ENCODE results near the gene IFFO2. TPM values are rescaled to one million over a fixed set of nuclear protein-coding genes. Genes with fewer than 3 reads are reported as not detected.
A peak's percentile ranks its signal among the peaks of the same experiment; 100 is the strongest.

IFFO2 gene
- total and polyA plus RNA-seq, 2 of the 13 experiments (the other 11 are each of a cell fraction or from before 2014, with no cell fraction given): 7.3 to 16.7 TPM

GRCh38 chr1:18955441-18956192, 859 bp downstream of the IFFO2 start (continued):
- TF ChIP-seq AKNA (CRISPR knock-in tag; IDR thresholded peaks at IDR 0.05; ENCODE audit: borderline replicate concordance) (no peak), CREM (IDR thresholded peaks at IDR 0.05) (no peak), CREM (CRISPR knock-in tag; IDR thresholded peaks at IDR 0.05) (no peak), SATB2 (CRISPR knock-in tag; IDR thresholded peaks at IDR 0.05) (no peak), ARID3A (IDR thresholded peaks at IDR 0.05; ENCODE audit: low read depth, low read length) (no peak), ZBTB26 (CRISPR knock-in tag; IDR thresholded peaks at IDR 0.05; ENCODE audit: borderline replicate concordance) (no peak), GZF1 (CRISPR knock-in tag; IDR thresholded peaks at IDR 0.05) (no peak), MAZ (IDR thresholded peaks at IDR 0.05; ENCODE audit: borderline replicate concordance, low read depth, low read length) (no peak), MAZ (CRISPR knock-in tag; IDR thresholded peaks at IDR 0.05; ENCODE audit: low read depth) (peak; percentile 54; the same call in 1 of the 2 replicates), RBM39 (IDR thresholded peaks at IDR 0.05; ENCODE audit: low read depth, low read length, poor library complexity, severe bottlenecking) (no peak), MIXL1 (CRISPR knock-in tag; IDR thresholded peaks at IDR 0.05) (no peak), ZNF766 (CRISPR knock-in tag; IDR thresholded peaks at IDR 0.05; ENCODE audit: borderline replicate concordance) (no peak), HMG20B (CRISPR knock-in tag; conservative IDR thresholded peaks at IDR 0.05) (no peak), RBM22 (optimal IDR thresholded peaks at IDR 0.05; ENCODE audit: low read length) (no peak), MXI1 (IDR thresholded peaks at IDR 0.05; ENCODE audit: borderline replicate concordance, low read depth, low read length) (no peak; the same call in 2 of the 3 replicates), MAF1 (CRISPR knock-in tag; IDR thresholded peaks at IDR 0.05; ENCODE audit: borderline replicate concordance) (no peak), ZNF567 (CRISPR knock-in tag; IDR thresholded peaks at IDR 0.05; ENCODE audit: borderline replicate concordance) (no peak)
- TF ChIP-seq, protein P1, sequence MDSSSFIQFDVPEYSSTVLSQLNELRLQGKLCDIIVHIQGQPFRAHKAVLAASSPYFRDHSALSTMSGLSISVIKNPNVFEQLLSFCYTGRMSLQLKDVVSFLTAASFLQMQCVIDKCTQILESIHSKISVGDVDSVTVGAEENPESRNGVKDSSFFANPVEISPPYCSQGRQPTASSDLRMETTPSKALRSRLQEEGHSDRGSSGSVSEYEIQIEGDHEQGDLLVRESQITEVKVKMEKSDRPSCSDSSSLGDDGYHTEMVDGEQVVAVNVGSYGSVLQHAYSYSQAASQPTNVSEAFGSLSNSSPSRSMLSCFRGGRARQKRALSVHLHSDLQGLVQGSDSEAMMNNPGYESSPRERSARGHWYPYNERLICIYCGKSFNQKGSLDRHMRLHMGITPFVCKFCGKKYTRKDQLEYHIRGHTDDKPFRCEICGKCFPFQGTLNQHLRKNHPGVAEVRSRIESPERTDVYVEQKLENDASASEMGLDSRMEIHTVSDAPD (CRISPR knock-in tag; IDR thresholded peaks at IDR 0.05): no peak
